ENCODE data around the gene TCF12.

Gene TCF12

GRCh38 chr15:56923174-56923591, 4.7 kb downstream of the TCF12 start:
- TF ChIP-seq CEBPB (IDR thresholded peaks at IDR 0.05) (no peak), REST (IDR thresholded peaks at IDR 0.05; ENCODE audit: low read depth) (no peak), TCF12 (IDR thresholded peaks at IDR 0.05; ENCODE audit: low read depth) (no peak), YY1 (IDR thresholded peaks at IDR 0.05; ENCODE audit: low read depth) (no peak), NFIC (IDR thresholded peaks at IDR 0.05) (no peak), MAX (IDR thresholded peaks at IDR 0.05) (no peak), CREB1 (IDR thresholded peaks at IDR 0.05; ENCODE audit: low read depth) (no peak), FOXM1 (IDR thresholded peaks at IDR 0.05; ENCODE audit: borderline replicate concordance, low read depth) (no peak), USF1 (IDR thresholded peaks at IDR 0.05) (no peak)

- no peak for TF ChIP-seq NFIC (IDR thresholded peaks at IDR 0.05)
- TF ChIP-seq MAX (IDR thresholded peaks at IDR 0.05), result no peak
- no peak for TF ChIP-seq RAD21 (IDR thresholded peaks at IDR 0.05; ENCODE audit: low read depth)
- no peak for TF ChIP-seq FOXM1 (IDR thresholded peaks at IDR 0.05; ENCODE audit: borderline replicate concordance, low read depth)
- TF ChIP-seq TEAD4 (IDR thresholded peaks at IDR 0.05), result no peak
- no peak for TF ChIP-seq EGR1 (IDR thresholded peaks at IDR 0.05)
- TF ChIP-seq YY1 (IDR thresholded peaks at IDR 0.05; ENCODE audit: low read depth), result no peak
- TF ChIP-seq TCF12 (IDR thresholded peaks at IDR 0.05; ENCODE audit: low read depth), result no peak
- no peak for TF ChIP-seq EP300 (IDR thresholded peaks at IDR 0.05; ENCODE audit: borderline replicate concordance)
- TF ChIP-seq REST (IDR thresholded peaks at IDR 0.05; ENCODE audit: low read depth), result no peak
- TF ChIP-seq ZBTB7A (IDR thresholded peaks at IDR 0.05; ENCODE audit: low read depth), result no peak
- TF ChIP-seq CREB1 (IDR thresholded peaks at IDR 0.05; ENCODE audit: low read depth), result no peak
- TF ChIP-seq CEBPB (IDR thresholded peaks at IDR 0.05), result no peak
- TF ChIP-seq TAF1 (IDR thresholded peaks at IDR 0.05; ENCODE audit: low read depth), result no peak
- TF ChIP-seq USF1 (IDR thresholded peaks at IDR 0.05), result no peak
These were observed 9.4 kb downstream of the TCF12 start for GRCh38 chr15:56927816-56928215.

- TF ChIP-seq USF1 (IDR thresholded peaks at IDR 0.05) (no peak), CREB1 (IDR thresholded peaks at IDR 0.05; ENCODE audit: low read depth) (no peak), ZBTB7A (IDR thresholded peaks at IDR 0.05; ENCODE audit: low read depth) (no peak), NFIC (IDR thresholded peaks at IDR 0.05) (no peak), REST (IDR thresholded peaks at IDR 0.05; ENCODE audit: low read depth) (no peak), RAD21 (IDR thresholded peaks at IDR 0.05; ENCODE audit: low read depth) (no peak), YY1 (IDR thresholded peaks at IDR 0.05; ENCODE audit: low read depth) (no peak), CEBPB (IDR thresholded peaks at IDR 0.05) (no peak), TEAD4 (IDR thresholded peaks at IDR 0.05) (no peak), TAF1 (IDR thresholded peaks at IDR 0.05; ENCODE audit: low read depth) (no peak), FOXM1 (IDR thresholded peaks at IDR 0.05; ENCODE audit: borderline replicate concordance, low read depth) (no peak), TCF12 (IDR thresholded peaks at IDR 0.05; ENCODE audit: low read depth) (no peak), EGR1 (IDR thresholded peaks at IDR 0.05) (no peak), EP300 (IDR thresholded peaks at IDR 0.05; ENCODE audit: borderline replicate concordance) (no peak), MAX (IDR thresholded peaks at IDR 0.05) (no peak)
These were observed 11.0 kb downstream of the TCF12 start for GRCh38 chr15:56929399-56929798.

- TF ChIP-seq REST (IDR thresholded peaks at IDR 0.05; ENCODE audit: low read depth) (no peak), CEBPB (IDR thresholded peaks at IDR 0.05) (no peak), FOXM1 (IDR thresholded peaks at IDR 0.05; ENCODE audit: borderline replicate concordance, low read depth) (no peak), CREB1 (IDR thresholded peaks at IDR 0.05; ENCODE audit: low read depth) (no peak), EGR1 (IDR thresholded peaks at IDR 0.05) (no peak), TAF1 (IDR thresholded peaks at IDR 0.05; ENCODE audit: low read depth) (no peak), MAX (IDR thresholded peaks at IDR 0.05) (no peak), USF1 (IDR thresholded peaks at IDR 0.05) (no peak)
These were observed 11.5 kb downstream of the TCF12 start for GRCh38 chr15:56929933-56930332.
